GM10847 (cell line): ENCODE measurements around the gene LRP1.

Experiments used
- POLR2A ChIP-seq: IDR thresholded peaks from 2 replicates; pipeline ENCODE4 v1.6.1; 2011; ENCODE audit not compliant: insufficient read length; ENCODE audit errors: extremely low read depth

LRP1 gene

GRCh38 chr12:57134949-57135348, 6.7 kb downstream of the LRP1 start:
- TF ChIP-seq POLR2A = no peak

GRCh38 chr12:57135527-57136326, 7.4 kb downstream of the LRP1 start:
- TF ChIP-seq POLR2A = no peak

DNA sequence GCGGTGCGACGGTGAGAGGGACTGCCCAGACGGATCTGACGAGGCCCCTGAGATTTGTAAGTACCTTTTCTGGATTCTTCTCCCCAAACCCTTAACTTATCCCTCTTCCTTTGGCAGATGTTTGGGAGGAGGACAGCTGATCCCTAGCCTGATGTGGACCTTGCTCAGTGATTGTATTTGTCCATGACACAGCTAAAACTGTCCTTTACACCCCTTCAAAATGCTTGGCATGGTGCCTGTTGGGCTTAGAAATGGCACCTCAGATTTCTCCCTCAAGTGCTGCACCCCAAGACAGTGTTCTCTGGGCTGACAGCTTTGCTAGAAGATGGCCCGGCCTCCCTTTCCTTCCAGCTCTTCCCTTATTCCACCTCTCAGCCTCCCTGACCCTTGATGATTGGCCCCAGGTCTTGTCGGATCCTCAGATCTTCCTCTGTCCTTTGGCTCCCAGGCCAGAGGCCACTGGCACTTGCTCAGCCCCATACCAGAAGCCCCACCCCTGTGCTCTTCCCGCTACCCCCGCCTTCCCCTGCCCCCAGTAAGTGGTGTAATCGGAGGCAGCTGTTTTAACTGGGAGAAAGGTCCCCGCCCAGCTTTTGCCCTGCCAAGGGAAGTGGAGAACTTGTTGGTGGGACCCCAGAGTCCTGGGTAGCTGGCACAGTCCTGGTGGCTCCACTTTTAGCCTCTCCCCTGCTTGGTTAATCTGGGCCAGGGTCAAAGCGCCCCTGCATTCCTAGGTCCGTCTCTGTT, 10.4 kb downstream of the LRP1 start:
- no peak for TF ChIP-seq POLR2A

DNA sequence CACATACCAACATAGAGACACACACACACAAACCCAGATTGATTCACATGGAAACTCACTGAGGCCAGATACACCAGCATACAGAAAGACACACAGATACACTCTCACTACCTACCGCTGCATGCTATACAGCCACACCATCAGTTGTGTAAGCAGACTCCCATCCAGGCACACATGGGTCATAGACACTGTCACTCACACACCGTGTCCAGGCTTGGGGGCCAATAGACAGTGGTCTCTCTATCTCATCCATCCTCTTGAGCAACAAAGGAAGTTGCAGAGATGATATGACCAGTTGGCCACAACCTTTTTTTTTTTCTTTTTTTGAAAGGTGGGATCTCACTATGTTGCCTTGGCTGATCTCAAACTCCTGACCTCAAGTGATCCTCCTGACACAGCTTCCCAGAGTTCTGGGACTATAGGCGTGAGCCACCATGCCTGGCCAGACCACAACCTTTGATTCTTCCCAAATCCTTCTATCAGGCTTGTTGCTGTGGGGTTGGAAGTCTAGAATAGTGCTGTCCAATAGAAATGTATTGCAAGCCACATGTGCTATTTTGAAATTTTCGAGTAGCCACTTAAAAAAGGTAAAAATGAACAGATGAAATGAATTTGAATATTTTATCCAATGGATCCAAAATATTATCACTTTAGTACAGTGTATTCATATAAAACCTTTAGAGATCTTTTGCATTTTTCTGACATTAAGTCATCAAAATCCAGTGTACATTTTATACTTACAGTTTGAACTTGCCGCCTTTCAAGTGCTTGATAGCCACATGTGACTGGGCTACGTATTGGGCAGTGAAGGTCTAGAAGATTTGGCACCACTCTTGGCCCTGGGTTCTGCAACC, 11.7 kb downstream of the LRP1 start:
- no peak for TF ChIP-seq POLR2A

DNA sequence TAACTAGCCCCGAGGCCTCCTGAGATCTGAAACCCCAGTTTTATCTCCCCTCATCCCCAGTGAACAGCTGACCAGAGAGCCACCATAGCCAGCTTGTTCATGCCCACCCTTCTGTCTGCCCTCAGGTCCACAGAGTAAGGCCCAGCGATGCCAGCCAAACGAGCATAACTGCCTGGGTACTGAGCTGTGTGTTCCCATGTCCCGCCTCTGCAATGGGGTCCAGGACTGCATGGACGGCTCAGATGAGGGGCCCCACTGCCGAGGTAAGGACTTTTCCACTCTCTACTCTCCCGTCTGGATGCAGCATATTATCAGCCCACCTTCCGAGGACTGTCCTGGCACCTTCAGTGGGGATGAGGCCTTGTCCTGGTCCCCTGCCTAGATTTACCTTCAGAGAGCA, 13.0 kb downstream of the LRP1 start:
- TF ChIP-seq POLR2A = no peak

- TF ChIP-seq POLR2A = no peak
These were observed 13.8 kb downstream of the LRP1 start for GRCh38 chr12:57142121-57142520.

- TF ChIP-seq POLR2A = no peak
These were observed 14.4 kb downstream of the LRP1 start for GRCh38 chr12:57142727-57143126.

- no peak for TF ChIP-seq POLR2A
These were observed 15.2 kb downstream of the LRP1 start for GRCh38 chr12:57143454-57143853.

GRCh38 chr12:57145460-57146059, 17.3 kb downstream of the LRP1 start:
- TF ChIP-seq POLR2A = no peak

- no peak for TF ChIP-seq POLR2A
These were observed 17.8 kb downstream of the LRP1 start for GRCh38 chr12:57146092-57146491.

GRCh38 chr12:57146961-57147944, 19.0 kb downstream of the LRP1 start, which contains the start of gene LRP1-AS:
Gene LRP1-AS (minus strand): TSS chr12:57147619.
- no peak for TF ChIP-seq POLR2A

DNA sequence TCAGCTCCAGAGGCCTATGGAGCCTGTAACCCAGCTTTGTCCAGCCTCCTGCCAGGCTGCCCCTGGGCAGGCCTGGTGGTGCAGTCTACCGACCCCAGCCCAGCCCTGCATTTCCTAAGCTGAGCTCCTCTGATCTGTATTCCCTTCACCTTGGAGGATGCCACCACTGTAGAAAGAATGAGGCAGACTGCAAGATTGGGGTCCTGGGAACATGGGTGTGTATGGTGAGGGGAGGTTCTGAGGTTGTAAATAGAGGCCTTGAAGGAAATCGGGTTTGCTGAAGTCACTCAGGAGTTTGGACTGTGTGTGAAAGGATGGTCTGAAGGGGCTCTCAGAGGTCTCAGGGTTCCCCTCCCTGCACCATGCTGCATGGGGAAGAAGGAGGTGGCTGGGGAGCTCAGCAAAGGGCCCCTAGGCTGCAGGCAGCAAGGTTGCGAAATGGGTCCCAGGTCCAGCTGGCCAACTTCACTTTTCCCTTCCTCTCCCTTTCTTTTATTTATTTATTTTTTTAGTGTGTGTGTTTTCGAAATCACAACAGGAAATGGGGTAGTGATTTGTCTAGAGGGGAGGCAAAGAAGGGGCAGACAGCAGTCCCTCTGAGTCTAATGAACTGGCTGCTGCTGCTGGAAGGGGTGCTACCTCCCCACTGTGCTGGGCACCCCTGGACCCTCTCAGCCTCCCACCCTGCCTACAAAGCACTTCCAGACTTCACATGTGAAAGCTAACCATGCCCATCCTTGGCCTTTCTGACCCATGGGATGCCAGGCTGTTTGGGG, 20.4 kb downstream of the LRP1 start:
- no peak for TF ChIP-seq POLR2A

GRCh38 chr12:57149245-57149900, 21.1 kb downstream of the LRP1 start:
- no peak for TF ChIP-seq POLR2A
